SU-DHL-6 (cell line): ENCODE results near the gene TOR2A.

ENCODE experiments used
- H2AFZ ChIP-seq: fragments of 200-600 bp; sonication (generic); 2 replicates; pipeline ENCODE4 v1.6.1; 2014; ENCODE audit warnings: low read depth, mild to moderate bottlenecking, moderate library complexity, mixed read lengths, antibody characterized with exemption, low read length; ENCODE audit not compliant: severe bottlenecking
- H3F3A ChIP-seq: fragments of 200-600 bp; shearing (Covaris generic); 2 replicates; pipeline ENCODE4 v1.6.0; 2016; ENCODE audit warnings: antibody characterized with exemption, mild to moderate bottlenecking; ENCODE audit not compliant: insufficient read depth
- H3K27ac ChIP-seq: fragments of 200-600 bp; sonication (generic); 2 replicates; pipeline ENCODE4 v1.5.1; 2016; ENCODE audit warnings: low read depth, mild to moderate bottlenecking, low read length, moderate library complexity, mixed read lengths
- H3K27me3 ChIP-seq: fragments of 200-600 bp; sonication (generic), shearing (Covaris generic); 2 replicates; pipeline ENCODE4 v1.6.0; 2014; ENCODE audit warnings: mild to moderate bottlenecking, low read length
- H3K36me3 ChIP-seq: fragments of 200-600 bp; sonication (generic); 2 replicates; pipeline ENCODE4 v1.6.1; 2014; ENCODE audit warnings: mild to moderate bottlenecking, low read length, mixed read lengths
- H3K4me2 ChIP-seq: fragments of 300-600, 200-600 bp; shearing (Covaris generic), sonication (generic); 2 replicates; pipeline ENCODE4 v1.6.0; 2014; ENCODE audit warnings: low read length, low read depth, mild to moderate bottlenecking; ENCODE audit not compliant: poor library complexity, severe bottlenecking
- H3K4me3 ChIP-seq: fragments of 200-600 bp; sonication (generic); 2 replicates; pipeline ENCODE4 v1.5.1; 2014; ENCODE audit warnings: antibody characterized with exemption, low read length, mild to moderate bottlenecking, mixed read lengths; ENCODE audit not compliant: insufficient read depth, poor library complexity, severe bottlenecking
- H3K79me2 ChIP-seq: fragments of 200-600 bp; sonication (generic); 2 replicates; pipeline ENCODE4 v1.6.1; 2014; ENCODE audit warnings: mild to moderate bottlenecking, low read length, moderate library complexity; ENCODE audit not compliant: insufficient read depth
- H3K9ac ChIP-seq: fragments of 200-600 bp; sonication (generic); 2 replicates; pipeline ENCODE4 v1.7.0; 2014; ENCODE audit warnings: mild to moderate bottlenecking, low read length
- H3K9me2 ChIP-seq: fragments of 200-600 bp; sonication (generic); replicated peaks from 2 replicates; pipeline ENCODE4 v1.6.1; 2014; ENCODE audit warnings: low read length; ENCODE audit not compliant: insufficient read depth
- H3K9me3 ChIP-seq: fragments of 200-600 bp; sonication (generic); 2 replicates; pipeline ENCODE4 v1.6.1; 2014; ENCODE audit warnings: low read length, mixed read lengths; ENCODE audit not compliant: insufficient read depth
- H4K20me1 ChIP-seq: fragments of 200-600 bp; sonication (generic); 2 replicates; pipeline ENCODE4 v1.6.1; 2014; ENCODE audit warnings: low read depth, mild to moderate bottlenecking, antibody characterized with exemption, low read length, moderate library complexity, mixed read lengths
- CTCF ChIP-seq: fragments of 200-600 bp; sonication (generic); IDR thresholded peaks from one replicate; pipeline ENCODE4 v1.5.1; 2017; ENCODE audit warnings: antibody characterized with exemption, mild to moderate bottlenecking, low read length, moderate library complexity; ENCODE audit not compliant: insufficient read depth, poor library complexity, severe bottlenecking
- EZH2phosphoT487 ChIP-seq: fragments of 200-600 bp; sonication (generic), shearing (Covaris generic); conservative IDR thresholded peaks from 2 replicates; pipeline ENCODE4 v1.6.1; 2018; ENCODE audit warnings: mild to moderate bottlenecking, antibody characterized with exemption, low read length, moderate library complexity, mixed read lengths

The TOR2A gene

GRCh38 chr9:127771570-127772189 lies 36.6 kb upstream of the TOR2A start:
- Histone ChIP-seq H3F3A (peaks cover 9% of the 10 kb centered on the region), H3K9me2 (no peaks in the 10 kb centered on the region), H3K27ac (peak overlapping the region; percentile 46), H3K4me3 (peak overlapping the region; percentile 10), H2AFZ (peak overlapping the region; percentile 0), H3K27me3 (no peaks in the 10 kb centered on the region), H3K36me3 (no peaks in the 10 kb centered on the region), H4K20me1 (no peaks in the 10 kb centered on the region), H3K4me2 (peak overlapping the region; percentile 42), H3K9ac (peak overlapping the region; percentile 28; the same call in 1 of the 2 replicates), H3K79me2 (peaks cover 3% of the 10 kb centered on the region; the same call in 1 of the 2 replicates), H3K9me3 (no peaks in the 10 kb centered on the region)
- no peak for TF ChIP-seq EZH2phosphoT487
- TF ChIP-seq CTCF, result no peak

- Histone ChIP-seq H3K9me2 (no peaks in the 10 kb centered on the region), H4K20me1 (no peaks in the 10 kb centered on the region), H2AFZ (no peak overlapping the region), H3K27me3 (no peaks in the 10 kb centered on the region), H3F3A (peaks cover 7% of the 10 kb centered on the region), H3K4me3 (peak overlapping the region; percentile 55), H3K36me3 (no peaks in the 10 kb centered on the region), H3K79me2 (no peaks in the 10 kb centered on the region), H3K9me3 (no peaks in the 10 kb centered on the region), H3K4me2 (peak overlapping the region; percentile 76), H3K9ac (peak overlapping the region; percentile 46), H3K27ac (peak overlapping the region; percentile 4; the same call in 1 of the 2 replicates)
- TF ChIP-seq CTCF, result no peak
- TF ChIP-seq EZH2phosphoT487, result no peak
These were observed 35.9 kb upstream of the TOR2A start for GRCh38 chr9:127770905-127771569.

GRCh38 chr9:127770583-127770904 lies 35.5 kb upstream of the TOR2A start:
- H3K27ac ChIP-seq, result peak overlapping the region; percentile 4; the same call in 1 of the 2 replicates
- H2AFZ ChIP-seq, result no peak overlapping the region
- H3K36me3 ChIP-seq, result no peaks in the 10 kb centered on the region
- H3K9me3 ChIP-seq, result no peaks in the 10 kb centered on the region
- H3K9me2 ChIP-seq, result no peaks in the 10 kb centered on the region
- H3K4me2 ChIP-seq, result peak overlapping the region; percentile 76
- H4K20me1 ChIP-seq, result no peaks in the 10 kb centered on the region
- no peaks in the 10 kb centered on the region for H3K79me2 ChIP-seq
- H3F3A ChIP-seq, result peaks cover 7% of the 10 kb centered on the region
- H3K9ac ChIP-seq, result peak overlapping the region; percentile 46
- no peaks in the 10 kb centered on the region for H3K27me3 ChIP-seq
- TF ChIP-seq CTCF (no peak), EZH2phosphoT487 (no peak)
- H3K4me3 ChIP-seq, result peak overlapping the region; percentile 55
